ENCODE measurements around the gene THBS3.
"Not testable (repeated sequence)": the region's sequence is repeated elsewhere in the genome, so short reads cannot be mapped to it uniquely, and the experiment has no call there.

THBS3 gene

DNA sequence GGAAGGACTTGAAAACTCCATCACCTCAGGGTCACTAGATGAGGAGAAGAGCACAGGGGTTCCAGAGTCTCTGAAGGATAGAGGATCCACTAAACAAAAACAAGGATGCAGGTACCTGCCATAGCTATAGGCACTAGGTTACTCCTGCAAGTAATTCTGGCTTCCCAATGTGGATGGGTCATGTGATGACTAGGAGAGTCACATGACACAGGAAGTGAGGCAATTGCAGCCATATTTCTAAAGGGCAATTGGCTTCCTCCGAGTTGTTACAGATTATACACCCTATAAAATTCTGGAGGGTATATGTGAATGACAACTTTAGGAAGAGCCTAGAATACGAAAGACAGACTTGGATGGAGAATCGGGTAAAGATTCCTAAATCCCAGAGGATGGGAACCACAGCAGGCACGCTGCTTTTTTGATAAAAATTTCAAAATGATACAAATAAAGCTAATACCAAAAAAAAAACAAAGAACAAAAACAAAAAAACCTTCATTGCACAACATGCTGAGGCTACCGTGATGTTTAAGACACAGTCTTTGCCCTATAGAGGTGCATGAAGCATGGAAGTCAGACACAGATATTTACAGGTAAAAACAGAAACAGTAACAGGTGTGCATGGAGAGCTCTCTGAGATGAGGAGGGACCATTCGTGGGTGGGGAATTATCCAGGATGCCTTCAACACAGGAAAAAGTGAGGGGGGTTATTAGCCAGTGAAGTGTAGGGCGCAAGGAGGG is 11.3 kb upstream of the THBS3 start:
- H3K4me1 ChIP-seq (ENCODE audit: insufficient read depth, low read length) = no peaks in the 10 kb centered on the region; the same call in none of the 2 replicates
- no peak overlapping the region for H3K9ac ChIP-seq (ENCODE audit: low read depth, low read length)
- 0 out of 2 replicates have a peak overlapping the region, but pooled peaks have one; percentile 6 for H3K4me3 ChIP-seq (ENCODE audit: low read length)
- H3K9me3 ChIP-seq (ENCODE audit: insufficient read depth, low read depth, low read length) = no peaks in the 10 kb centered on the region
- no peak overlapping the region for H3K27ac ChIP-seq (ENCODE audit: low read length)
- H3K36me3 ChIP-seq (ENCODE audit: insufficient read depth, low read depth, low read length) = peaks cover 4% of the 10 kb centered on the region; the same call in 1 of the 2 replicates
- no peaks in the 10 kb centered on the region for H3K27me3 ChIP-seq (ENCODE audit: insufficient read depth, low read length)

DNA sequence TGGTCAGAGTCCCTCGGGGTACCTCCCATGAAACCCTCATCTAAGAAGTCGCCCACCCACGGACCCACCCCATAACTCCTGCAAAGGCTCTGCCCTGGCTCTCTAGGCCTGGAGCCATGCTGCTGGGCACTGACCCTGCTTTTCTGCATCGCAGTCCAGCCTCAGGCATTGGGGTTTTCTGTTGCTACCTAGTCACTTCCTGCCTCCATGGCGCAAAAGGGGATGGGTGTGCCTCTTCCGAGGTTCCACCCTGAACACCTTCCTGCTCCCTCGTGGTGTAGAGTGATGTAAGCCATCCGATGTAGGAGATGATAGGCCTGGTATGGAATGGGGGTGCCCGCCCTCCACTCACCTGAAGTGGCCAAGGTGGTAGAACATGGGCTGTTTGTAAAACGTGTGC is 7.0 kb upstream of the THBS3 start:
- not testable (repeated sequence) for H3K9ac ChIP-seq (ENCODE audit: low read depth, low read length); H3K27ac ChIP-seq (ENCODE audit: low read length); H3K9me3 ChIP-seq (ENCODE audit: insufficient read depth, low read depth, low read length); H3K36me3 ChIP-seq (ENCODE audit: insufficient read depth, low read depth, low read length); H3K4me3 ChIP-seq (ENCODE audit: low read length); H3K27me3 ChIP-seq (ENCODE audit: insufficient read depth, low read length); H3K4me1 ChIP-seq (ENCODE audit: insufficient read depth, low read length)

DNA sequence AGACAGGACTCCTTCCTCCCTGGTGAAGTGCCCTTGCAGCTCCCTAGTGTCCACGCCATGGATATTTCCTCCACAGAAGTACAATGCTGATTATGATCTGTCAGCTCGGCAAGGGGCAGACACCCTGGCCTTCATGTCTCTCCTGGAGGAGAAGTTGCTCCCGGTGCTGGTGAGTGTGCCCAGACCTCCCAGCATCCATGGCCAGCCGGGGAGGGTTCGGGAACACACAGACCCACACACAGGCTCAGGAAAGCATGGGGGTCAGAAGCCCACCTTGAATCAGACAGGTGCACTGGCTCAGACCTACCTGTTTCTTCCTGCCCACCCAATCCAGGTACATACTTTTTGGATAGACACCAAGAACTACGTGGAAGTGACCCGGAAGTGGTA is 4.3 kb upstream of the THBS3 start:
- H3K27ac ChIP-seq (ENCODE audit: low read length); H3K4me3 ChIP-seq (ENCODE audit: low read length); H3K27me3 ChIP-seq (ENCODE audit: insufficient read depth, low read length); H3K36me3 ChIP-seq (ENCODE audit: insufficient read depth, low read depth, low read length); H3K9me3 ChIP-seq (ENCODE audit: insufficient read depth, low read depth, low read length); H3K9ac ChIP-seq (ENCODE audit: low read depth, low read length): not testable (repeated sequence)
- peaks cover 14% of the 10 kb centered on the region; the same call in 1 of the 2 replicates for H3K4me1 ChIP-seq (ENCODE audit: insufficient read depth, low read length)

DNA sequence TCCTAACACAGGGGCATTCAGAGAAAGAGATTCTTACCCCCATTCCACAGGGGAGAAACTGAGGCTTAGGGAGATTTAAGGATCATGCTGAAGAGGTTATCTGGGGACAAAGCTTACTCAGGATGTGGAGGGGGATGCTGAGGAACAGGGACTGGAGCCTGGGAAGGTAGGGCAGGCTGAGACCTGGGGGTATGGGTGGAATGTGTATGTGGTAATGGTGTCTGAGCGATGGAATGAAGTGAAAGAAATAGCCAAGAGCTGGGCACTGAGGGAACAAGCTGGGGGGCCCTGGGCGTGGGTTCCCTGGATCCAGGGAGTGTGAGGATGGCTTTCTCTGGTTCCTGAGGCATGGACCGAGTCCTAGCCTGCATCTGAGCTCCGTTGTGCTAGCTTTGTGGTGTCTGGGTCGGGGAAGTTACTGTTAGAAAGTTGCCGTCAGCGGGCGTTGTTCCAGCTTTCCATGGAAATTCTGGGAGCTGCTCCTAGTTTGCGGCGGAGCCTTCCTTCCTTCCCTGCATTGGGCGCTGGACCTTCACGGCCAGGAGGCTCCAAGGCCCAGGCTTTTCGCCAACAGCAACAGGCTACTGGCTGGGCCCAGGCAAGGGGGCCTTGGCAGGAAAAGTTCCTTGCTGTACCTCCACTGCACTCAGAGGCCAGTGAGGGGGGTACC is 3.8 kb upstream of the THBS3 start:
- H3K9ac ChIP-seq (ENCODE audit: low read depth, low read length); H3K27ac ChIP-seq (ENCODE audit: low read length); H3K4me3 ChIP-seq (ENCODE audit: low read length); H3K9me3 ChIP-seq (ENCODE audit: insufficient read depth, low read depth, low read length); H3K36me3 ChIP-seq (ENCODE audit: insufficient read depth, low read depth, low read length); H3K27me3 ChIP-seq (ENCODE audit: insufficient read depth, low read length): not testable (repeated sequence)
- H3K4me1 ChIP-seq (ENCODE audit: insufficient read depth, low read length) = peaks cover 16% of the 10 kb centered on the region; the same call in 1 of the 2 replicates

DNA sequence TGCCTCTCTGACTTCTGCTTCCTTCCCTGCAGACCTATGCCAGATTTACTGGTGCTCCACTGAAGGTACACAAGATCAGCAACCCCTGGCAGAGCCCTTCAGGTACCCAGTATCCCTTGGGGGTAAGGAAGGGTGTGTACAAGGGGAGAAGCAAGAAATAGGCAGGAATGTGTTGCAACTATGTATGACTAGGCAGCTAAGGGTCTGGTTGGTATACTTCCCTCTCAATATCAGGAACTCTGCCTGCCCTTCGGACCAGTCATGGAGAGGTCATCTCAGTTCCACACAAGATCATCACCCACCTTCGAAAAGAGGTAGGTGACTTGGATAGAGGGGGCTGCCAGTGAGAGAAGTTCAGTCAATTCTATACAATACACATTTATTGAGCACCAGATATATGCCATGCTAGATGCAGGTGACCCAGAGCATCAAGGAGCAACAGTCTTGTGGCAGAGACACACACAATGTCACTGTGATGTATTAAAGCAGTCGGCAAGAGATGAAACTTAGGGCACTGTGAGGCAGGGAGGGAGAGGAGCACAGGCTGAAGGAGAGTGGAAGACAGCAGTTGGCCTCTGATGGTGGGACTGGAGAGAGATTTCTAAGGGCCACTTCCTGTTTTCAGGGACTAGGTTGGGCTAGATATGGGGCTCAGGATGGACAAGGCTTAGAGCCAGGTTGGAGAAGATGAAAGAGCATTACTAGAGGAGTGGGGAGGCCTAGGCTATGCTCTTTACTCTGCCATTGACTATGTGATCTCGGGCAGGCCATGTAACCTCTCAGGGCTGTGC is 2.8 kb upstream of the THBS3 start:
- H3K27me3 ChIP-seq (ENCODE audit: insufficient read depth, low read length) = no peaks in the 10 kb centered on the region; the same call in 1 of the 2 replicates
- no peak overlapping the region for H3K9ac ChIP-seq (ENCODE audit: low read depth, low read length)
- H3K9me3 ChIP-seq (ENCODE audit: insufficient read depth, low read depth, low read length) = no peaks in the 10 kb centered on the region
- peaks cover 16% of the 10 kb centered on the region; the same call in 1 of the 2 replicates for H3K4me1 ChIP-seq (ENCODE audit: insufficient read depth, low read length)
- H3K36me3 ChIP-seq (ENCODE audit: insufficient read depth, low read depth, low read length) = no peaks in the 10 kb centered on the region
- no peak overlapping the region for H3K27ac ChIP-seq (ENCODE audit: low read length)
- no peak overlapping the region for H3K4me3 ChIP-seq (ENCODE audit: low read length)

DNA sequence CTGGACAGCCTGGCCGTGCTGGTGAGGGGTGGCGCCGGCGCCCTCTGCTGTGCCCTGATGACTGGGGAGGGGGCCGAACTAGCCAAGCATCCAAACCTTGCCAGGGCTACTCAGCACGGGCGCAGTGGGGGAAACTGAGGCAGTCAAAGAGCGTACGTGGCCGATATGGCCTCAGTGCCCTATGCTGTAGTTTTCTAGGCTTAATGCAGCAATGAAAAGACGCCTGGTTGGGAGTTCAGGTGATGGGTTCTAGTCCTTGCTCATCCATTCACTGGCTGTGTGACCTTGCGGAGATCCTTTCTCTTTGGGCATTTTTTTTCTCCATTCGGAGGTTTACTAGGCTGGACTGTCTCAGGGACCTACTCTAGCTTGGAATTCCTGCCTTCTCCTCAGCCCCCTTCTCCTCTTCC is 1.6 kb upstream of the THBS3 start:
- H3K9ac ChIP-seq (ENCODE audit: low read depth, low read length) = peak overlapping the region; percentile 96
- H3K4me3 ChIP-seq (ENCODE audit: low read length) = peak overlapping the region; percentile 97
- H3K9me3 ChIP-seq (ENCODE audit: insufficient read depth, low read depth, low read length) = no peaks in the 10 kb centered on the region
- peaks cover 5% of the 10 kb centered on the region; the same call in 1 of the 2 replicates for H3K36me3 ChIP-seq (ENCODE audit: insufficient read depth, low read depth, low read length)
- peak overlapping the region; percentile 69 for H3K27ac ChIP-seq (ENCODE audit: low read length)
- no peaks in the 10 kb centered on the region; the same call in 1 of the 2 replicates for H3K27me3 ChIP-seq (ENCODE audit: insufficient read depth, low read length)
- H3K4me1 ChIP-seq (ENCODE audit: insufficient read depth, low read length) = peaks cover 16% of the 10 kb centered on the region; the same call in 1 of the 2 replicates

DNA sequence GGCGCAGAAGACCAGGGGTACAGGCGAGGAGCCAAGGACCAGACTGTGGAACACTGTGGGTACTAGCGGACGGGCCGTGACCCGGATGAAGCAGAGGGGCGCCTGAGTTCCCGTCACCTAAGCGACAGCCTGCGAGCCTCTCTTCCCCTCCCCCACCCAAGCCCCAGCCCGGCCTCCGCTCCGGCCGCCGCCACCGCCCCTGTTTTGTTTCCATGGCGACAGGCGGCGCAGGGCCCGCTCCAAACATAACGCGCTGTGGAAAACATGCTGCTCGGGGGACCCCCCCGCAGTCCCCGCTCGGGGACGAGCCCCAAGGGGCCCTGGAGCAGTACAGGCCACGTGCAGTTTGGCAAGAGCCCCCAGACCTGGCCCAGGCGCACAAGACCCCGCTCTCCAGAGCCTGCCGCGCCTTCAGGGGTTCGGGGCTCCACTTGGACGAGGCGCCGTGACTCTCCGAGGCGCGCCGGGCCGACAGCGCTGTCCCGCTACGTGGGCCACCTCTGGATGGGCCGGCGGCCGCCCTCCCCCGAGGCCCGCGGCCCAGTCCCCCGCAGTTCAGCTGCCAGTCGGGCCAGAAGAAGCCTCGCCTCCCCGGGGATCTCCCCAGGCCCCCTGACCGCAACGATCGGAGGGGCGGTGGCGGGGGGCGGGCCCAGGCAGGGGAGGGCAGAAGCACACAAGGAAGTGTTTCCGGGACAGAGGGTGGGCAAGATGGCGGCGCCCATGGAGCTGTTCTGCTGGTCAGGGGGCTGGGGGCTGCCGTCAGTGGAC is 1.0 kb upstream of the THBS3 start, which contains the start of gene MTX1:
Gene MTX1, plus strand, starts transcription at position 155 of the 771 bp plus-strand sequence. Its CDS starts 110 bp downstream, at position 265.
- no peaks in the 10 kb centered on the region for H3K9me3 ChIP-seq (ENCODE audit: insufficient read depth, low read depth, low read length)
- H3K4me1 ChIP-seq (ENCODE audit: insufficient read depth, low read length) = peaks cover 16% of the 10 kb centered on the region; the same call in 1 of the 2 replicates
- H3K4me3 ChIP-seq (ENCODE audit: low read length) = peak within 1 kb of the TSS; percentile 97
- H3K36me3 ChIP-seq (ENCODE audit: insufficient read depth, low read depth, low read length) = peaks cover 10% of the 10 kb centered on the region; the same call in 1 of the 2 replicates
- peak within 1 kb of the TSS; percentile 69 for H3K27ac ChIP-seq (ENCODE audit: low read length)
- peak within 1 kb of the TSS; percentile 96 for H3K9ac ChIP-seq (ENCODE audit: low read depth, low read length)
- H3K27me3 ChIP-seq (ENCODE audit: insufficient read depth, low read length) = no peaks in the 10 kb centered on the region; the same call in 1 of the 2 replicates

DNA sequence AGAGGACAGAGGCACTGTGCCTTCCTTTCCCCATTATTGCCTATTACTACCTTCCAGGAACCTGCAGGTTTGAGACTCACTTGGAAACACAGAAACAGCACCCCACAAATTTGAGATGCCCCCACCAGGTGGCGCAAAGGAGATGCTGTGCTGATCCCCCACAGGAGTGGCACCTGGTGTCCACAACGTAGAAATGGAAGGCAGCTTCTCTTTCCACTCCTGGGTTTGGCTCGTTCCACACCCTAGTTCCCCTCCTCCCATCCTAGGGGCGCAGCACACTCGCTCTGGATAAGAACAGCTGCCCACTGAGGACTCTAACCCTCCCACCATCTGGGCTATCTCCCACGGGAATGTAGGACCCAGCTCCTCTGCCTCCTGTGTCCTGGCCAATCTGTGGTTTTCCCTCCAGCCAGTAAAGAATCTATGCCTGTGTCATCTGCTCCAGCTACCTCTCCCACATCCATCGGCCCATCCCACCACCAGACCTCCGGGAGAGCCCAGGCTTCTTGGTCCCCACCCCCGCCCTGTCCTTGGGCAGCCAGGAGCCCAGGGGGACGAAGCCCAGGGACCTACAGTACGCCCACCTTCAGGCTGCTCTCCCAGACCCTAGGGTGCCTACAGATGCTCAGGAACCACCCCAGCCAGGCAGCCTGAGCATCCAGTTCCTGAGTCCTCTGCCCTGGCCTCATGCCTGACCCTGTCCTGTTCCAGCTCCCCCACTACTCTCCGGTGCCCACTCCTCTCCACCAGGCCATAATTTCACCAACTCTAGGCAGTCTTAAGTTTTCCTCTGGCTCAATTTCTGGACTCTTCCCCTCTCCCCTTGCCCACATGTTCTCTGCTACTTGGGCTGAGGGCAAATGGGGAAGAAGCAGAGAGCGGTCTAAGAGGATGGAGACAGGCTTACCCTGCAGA is 549 bp downstream of the THBS3 start:
- H3K9me3 ChIP-seq (ENCODE audit: insufficient read depth, low read depth, low read length) = no peaks in the 10 kb centered on the region
- no peak overlapping the region for H3K27ac ChIP-seq (ENCODE audit: low read length)
- H3K4me1 ChIP-seq (ENCODE audit: insufficient read depth, low read length) = peaks cover 16% of the 10 kb centered on the region; the same call in 1 of the 2 replicates
- H3K4me3 ChIP-seq (ENCODE audit: low read length) = peak overlapping the region; percentile 97
- no peaks in the 10 kb centered on the region; the same call in 1 of the 2 replicates for H3K27me3 ChIP-seq (ENCODE audit: insufficient read depth, low read length)
- H3K9ac ChIP-seq (ENCODE audit: low read depth, low read length) = peak overlapping the region; percentile 96
- H3K36me3 ChIP-seq (ENCODE audit: insufficient read depth, low read depth, low read length) = peaks cover 24% of the 10 kb centered on the region

DNA sequence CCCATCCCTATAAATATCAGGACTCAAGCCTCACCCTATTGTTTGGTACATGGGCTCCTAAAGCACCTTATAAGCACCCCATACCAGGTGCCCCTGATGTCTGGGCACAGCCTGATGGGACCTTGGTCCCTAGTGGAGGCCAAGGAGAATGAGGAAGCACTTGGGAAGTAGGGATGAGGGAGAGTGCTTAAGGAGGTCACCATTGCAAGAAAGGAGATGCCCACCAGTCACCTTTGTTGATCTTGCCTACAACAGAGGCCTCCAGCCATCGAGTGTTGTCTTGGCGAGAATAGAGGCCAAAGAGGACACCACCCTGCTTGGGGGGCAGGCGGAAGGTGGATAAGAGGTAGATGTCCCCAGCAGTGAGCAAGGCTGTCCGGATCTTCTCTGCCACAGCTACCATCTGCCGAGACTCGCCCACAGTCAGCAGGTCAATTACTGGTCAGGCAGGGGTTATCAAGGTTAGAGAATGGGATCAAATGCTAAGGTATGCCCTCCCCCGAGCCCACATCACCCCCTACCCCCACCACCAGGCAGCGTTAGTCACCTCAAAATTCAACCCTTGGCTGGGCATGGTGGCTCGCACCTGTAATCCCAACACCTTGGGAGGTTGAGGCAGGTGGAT is 1.6 kb downstream of the THBS3 start:
- Histone ChIP-seq H3K9ac (ENCODE audit: low read depth, low read length) (no peak overlapping the region), H3K9me3 (ENCODE audit: insufficient read depth, low read depth, low read length) (no peaks in the 10 kb centered on the region), H3K27me3 (ENCODE audit: insufficient read depth, low read length) (no peaks in the 10 kb centered on the region; the same call in 1 of the 2 replicates), H3K36me3 (ENCODE audit: insufficient read depth, low read depth, low read length) (peaks cover 35% of the 10 kb centered on the region), H3K27ac (ENCODE audit: low read length) (no peak overlapping the region), H3K4me3 (ENCODE audit: low read length) (no peak overlapping the region), H3K4me1 (ENCODE audit: insufficient read depth, low read length) (peaks cover 16% of the 10 kb centered on the region; the same call in 1 of the 2 replicates)

DNA sequence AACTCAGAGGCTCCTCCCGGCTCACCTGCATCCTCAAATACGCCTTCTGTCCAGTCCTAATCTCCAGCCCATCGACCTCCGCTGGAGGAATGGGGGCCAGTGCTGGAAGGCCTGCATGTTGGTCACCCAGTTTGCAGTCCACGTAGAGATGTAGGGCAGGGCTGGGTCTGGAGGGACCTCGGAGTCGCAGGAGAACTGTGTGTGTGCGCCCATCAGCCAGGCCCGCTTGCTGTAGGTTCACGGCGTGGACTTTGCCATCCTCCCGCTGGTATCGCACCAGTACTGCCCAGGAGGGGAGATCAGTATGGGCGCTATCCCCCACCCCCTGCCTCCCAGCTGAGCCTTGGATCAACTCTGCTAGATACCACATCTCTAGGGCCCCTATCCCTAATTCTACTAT is 2.7 kb downstream of the THBS3 start:
- peaks cover 16% of the 10 kb centered on the region; the same call in 1 of the 2 replicates for H3K4me1 ChIP-seq (ENCODE audit: insufficient read depth, low read length)
- peaks cover 45% of the 10 kb centered on the region for H3K36me3 ChIP-seq (ENCODE audit: insufficient read depth, low read depth, low read length)
- H3K9me3 ChIP-seq (ENCODE audit: insufficient read depth, low read depth, low read length) = no peaks in the 10 kb centered on the region
- H3K27me3 ChIP-seq (ENCODE audit: insufficient read depth, low read length) = no peaks in the 10 kb centered on the region; the same call in 1 of the 2 replicates
- no peak overlapping the region for H3K4me3 ChIP-seq (ENCODE audit: low read length)
- H3K9ac ChIP-seq (ENCODE audit: low read depth, low read length) = no peak overlapping the region
- H3K27ac ChIP-seq (ENCODE audit: low read length) = no peak overlapping the region

Measured in iPS-20b (cell line).